Stomach (tissue), 4 donors: ENCODE results near the gene SLC17A3.

Experiments used
- CTCF ChIP-seq, 7 experiments: fragments of 450-650 bp in 4 of 7; fragments of 200-600 bp in 3 of 7; sonication (generic) in 3 of 7; IDR thresholded peaks; one replicate each; pipeline ENCODE4 v1.5.1; 2016 to 2019; ENCODE audit warnings: antibody characterized with exemption in 7 of 7, control low read depth in 2 of 7, mild to moderate bottlenecking in 1 of 7
- EP300 ChIP-seq: sonication (generic); formaldehyde crosslinking; IDR thresholded peaks from one replicate; pipeline ENCODE4 v1.6.1; 2017; ENCODE audit warnings: antibody characterized with exemption
- POLR2A ChIP-seq, 4 donors: fragments of 450-650 bp; IDR thresholded peaks; one replicate each; pipeline ENCODE4 v1.6.1; 2016; ENCODE audit warnings: antibody characterized with exemption in 4 of 4, control low read depth in 2 of 4, mild to moderate bottlenecking in 1 of 4, moderate library complexity in 1 of 4
- POLR2AphosphoS5 ChIP-seq, 3 donors: sonication (generic); formaldehyde crosslinking; IDR thresholded peaks; one replicate each; pipeline ENCODE4 v1.6.1; 2016; ENCODE audit warnings: antibody characterized with exemption in 3 of 3

- TF ChIP-seq CTCF (IDR thresholded peaks at IDR 0.05) (no peak), POLR2A (IDR thresholded peaks at IDR 0.05) (no peak), EP300 (no peak), POLR2AphosphoS5 (IDR thresholded peaks at IDR 0.05) (no peak)
Observed at GRCh38 chr6:25893778-25894177, 19.7 kb upstream of the SLC17A3 start.
